SK-N-MC (cell line): ENCODE data around the gene SERP1.

Source experiments
- EZH2 ChIP-seq: fragments of 200-600 bp; sonication (generic); IDR thresholded peaks from one replicate; pipeline ENCODE4 v1.6.1; 2017; ENCODE audit warnings: antibody characterized with exemption
- FOXP2 ChIP-seq: optimal IDR thresholded peaks from 2 replicates; pipeline ENCODE3; 2011; ENCODE audit warnings: mild to moderate bottlenecking, moderate library complexity; ENCODE audit not compliant: insufficient read depth; ENCODE audit errors: extremely low read length, control extremely low read depth
- POLR2AphosphoS5 ChIP-seq: IDR thresholded peaks from 2 replicates; pipeline ENCODE4 v1.6.1; 2012; ENCODE audit warnings: mild to moderate bottlenecking, low read depth, low read length, borderline replicate concordance

GRCh38 chr3:150495149-150495548 lies 51.1 kb downstream of the SERP1 start:
- TF ChIP-seq POLR2AphosphoS5: no peak
- TF ChIP-seq EZH2: no peak
- no peak for TF ChIP-seq FOXP2
